ENCODE results near the gene STK32C.

DNA sequence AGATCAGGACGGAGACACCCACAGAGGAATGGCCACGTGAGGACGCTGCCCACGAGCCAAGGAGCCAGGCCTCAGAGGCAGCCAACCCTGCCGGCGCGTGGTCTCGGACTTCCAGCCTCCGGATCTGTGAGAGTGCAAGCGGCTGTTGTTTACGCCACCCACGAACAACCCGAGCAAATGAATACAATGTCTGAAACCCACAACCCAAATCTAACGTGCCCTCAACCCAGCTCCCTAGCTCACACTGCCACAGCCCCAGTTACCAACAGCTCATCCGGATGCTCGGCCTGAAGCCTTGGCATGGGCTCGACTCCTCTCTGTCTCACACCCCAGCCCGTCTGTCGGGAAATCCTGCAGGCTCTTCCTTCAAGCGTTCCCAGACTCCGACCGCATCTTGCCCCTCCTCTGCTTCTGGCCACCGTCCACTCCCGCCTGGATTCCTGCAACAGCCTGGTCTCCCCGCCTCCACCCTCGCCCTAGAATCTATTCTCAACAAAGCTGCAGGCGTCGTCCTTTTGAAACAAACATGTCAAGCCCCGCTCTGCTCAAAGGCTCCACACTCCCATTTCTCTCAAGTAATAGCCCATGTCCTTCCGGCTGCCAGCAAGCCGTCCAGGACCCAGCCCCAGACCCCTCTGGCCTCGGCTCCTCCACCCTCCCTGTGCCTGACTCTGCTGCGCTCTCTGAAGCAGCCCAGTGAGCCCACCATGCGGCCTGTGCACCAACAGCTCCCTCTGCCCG, 35.3 kb downstream of the STK32C start:
- TF ChIP-seq, protein P1, sequence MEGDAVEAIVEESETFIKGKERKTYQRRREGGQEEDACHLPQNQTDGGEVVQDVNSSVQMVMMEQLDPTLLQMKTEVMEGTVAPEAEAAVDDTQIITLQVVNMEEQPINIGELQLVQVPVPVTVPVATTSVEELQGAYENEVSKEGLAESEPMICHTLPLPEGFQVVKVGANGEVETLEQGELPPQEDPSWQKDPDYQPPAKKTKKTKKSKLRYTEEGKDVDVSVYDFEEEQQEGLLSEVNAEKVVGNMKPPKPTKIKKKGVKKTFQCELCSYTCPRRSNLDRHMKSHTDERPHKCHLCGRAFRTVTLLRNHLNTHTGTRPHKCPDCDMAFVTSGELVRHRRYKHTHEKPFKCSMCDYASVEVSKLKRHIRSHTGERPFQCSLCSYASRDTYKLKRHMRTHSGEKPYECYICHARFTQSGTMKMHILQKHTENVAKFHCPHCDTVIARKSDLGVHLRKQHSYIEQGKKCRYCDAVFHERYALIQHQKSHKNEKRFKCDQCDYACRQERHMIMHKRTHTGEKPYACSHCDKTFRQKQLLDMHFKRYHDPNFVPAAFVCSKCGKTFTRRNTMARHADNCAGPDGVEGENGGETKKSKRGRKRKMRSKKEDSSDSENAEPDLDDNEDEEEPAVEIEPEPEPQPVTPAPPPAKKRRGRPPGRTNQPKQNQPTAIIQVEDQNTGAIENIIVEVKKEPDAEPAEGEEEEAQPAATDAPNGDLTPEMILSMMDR (IDR thresholded peaks at IDR 0.05) = no peak
- no peak for TF ChIP-seq ZFX (IDR thresholded peaks at IDR 0.05; ENCODE audit: borderline replicate concordance)

All from 22Rv1 (cell line).